Neuronal stem cell (in vitro differentiated cells): ENCODE measurements around the gene PILRB.
"Not testable (repeated sequence)": the region's sequence is repeated elsewhere in the genome, so short reads cannot be mapped to it uniquely, and the experiment has no call there.

Source experiments
- DNase-seq: peaks from one replicate; pipeline ENCODE4 v3.0.0-alpha.2; 2013; ENCODE audit warnings: low spot score
- H2AFZ ChIP-seq: one replicate; pipeline ENCODE4 v1.6.1; 2013; ENCODE audit warnings: mild to moderate bottlenecking, low read length, inconsistent platforms
- H2AK5ac ChIP-seq: 2 replicates; pipeline ENCODE4 v1.6.1; 2013; ENCODE audit warnings: low read depth, mild to moderate bottlenecking, inconsistent platforms, low read length, moderate library complexity, mixed read lengths
- H2BK120ac ChIP-seq: 2 replicates; pipeline ENCODE4 v1.6.1; 2013; ENCODE audit warnings: low read depth, mild to moderate bottlenecking, inconsistent platforms, low read length, moderate library complexity, mixed read lengths
- H2BK12ac ChIP-seq: one replicate; pipeline ENCODE4 v1.6.1; 2013; ENCODE audit warnings: low read length, inconsistent platforms
- H2BK15ac ChIP-seq: 2 replicates; pipeline ENCODE4 v1.6.1; 2013; ENCODE audit warnings: mild to moderate bottlenecking, low read length, inconsistent platforms, mixed read lengths
- H2BK5ac ChIP-seq: one replicate; pipeline ENCODE4 v1.6.1; 2013; ENCODE audit warnings: inconsistent platforms, mild to moderate bottlenecking, low read length, moderate library complexity
- H3K14ac ChIP-seq: one replicate; pipeline ENCODE4 v1.6.1; 2013; ENCODE audit warnings: low read length, inconsistent platforms
- H3K18ac ChIP-seq: 2 replicates; pipeline ENCODE4 v1.6.1; 2013; ENCODE audit warnings: low read length, inconsistent platforms
- H3K23ac ChIP-seq: 2 replicates; pipeline ENCODE4 v1.6.1; 2013; ENCODE audit warnings: low read depth, mild to moderate bottlenecking, mixed read lengths, low read length, inconsistent platforms; ENCODE audit not compliant: poor library complexity
- H3K27ac ChIP-seq: replicated peaks from 3 replicates; pipeline ENCODE4 v1.5.1; 2013; ENCODE audit warnings: low read length, inconsistent platforms
- H3K27me3 ChIP-seq, 3 experiments: 2 replicates each; pipeline ENCODE4 v1.6.1; 2013; ENCODE audit warnings: low read length in 3 of 3, mild to moderate bottlenecking in 2 of 3, inconsistent platforms in 1 of 3, low read depth in 1 of 3, mixed read lengths in 1 of 3, moderate library complexity in 1 of 3; ENCODE audit not compliant: control insufficient read depth in 3 of 3, insufficient read depth in 3 of 3
- H3K36me3 ChIP-seq, 2 donors: replicated peaks in 1 of 2; 2 replicates each; pipeline ENCODE4 v1.6.1; 2013; ENCODE audit warnings: low read length in 2 of 2; ENCODE audit not compliant: control insufficient read depth in 2 of 2, insufficient read depth in 2 of 2
- H3K4ac ChIP-seq: 2 replicates; pipeline ENCODE4 v1.6.1; 2013; ENCODE audit warnings: inconsistent platforms, mild to moderate bottlenecking, low read length, moderate library complexity
- H3K4me1 ChIP-seq, 2 donors: 1 replicate in 1 of 2; 2 replicates in 1 of 2; pipeline ENCODE4 v1.6.1; 2013; ENCODE audit warnings: low read length in 2 of 2, low read depth in 1 of 2; ENCODE audit not compliant: control insufficient read depth in 2 of 2, insufficient read depth in 1 of 2
- H3K4me2 ChIP-seq: one replicate; pipeline ENCODE4 v1.6.1; 2013; ENCODE audit warnings: mild to moderate bottlenecking, low read length, inconsistent platforms; ENCODE audit not compliant: insufficient read depth, poor library complexity, severe bottlenecking
- H3K4me3 ChIP-seq, 2 donors: 2 replicates each; pipeline ENCODE4 v1.5.1; 2013; ENCODE audit warnings: low read length in 2 of 2, mild to moderate bottlenecking in 2 of 2, inconsistent platforms in 1 of 2, moderate library complexity in 1 of 2
- H3K79me1 ChIP-seq: one replicate; pipeline ENCODE4 v1.6.1; 2013; ENCODE audit warnings: low read depth, mild to moderate bottlenecking, inconsistent platforms, low read length, moderate library complexity
- H3K9ac ChIP-seq: one replicate; pipeline ENCODE4 v1.6.1; 2013; ENCODE audit warnings: mild to moderate bottlenecking, low read depth, low read length, inconsistent platforms; ENCODE audit not compliant: poor library complexity
- H3K9me3 ChIP-seq, 2 donors: replicated peaks in 1 of 2; 2 replicates each; pipeline versions ENCODE3 to v1.6.1; 2013; ENCODE audit warnings: low read length in 2 of 2, mild to moderate bottlenecking in 2 of 2, inconsistent platforms in 1 of 2, low read depth in 1 of 2, mixed read lengths in 1 of 2, moderate library complexity in 1 of 2; ENCODE audit not compliant: control insufficient read depth in 2 of 2, insufficient read depth in 1 of 2
- H4K8ac ChIP-seq: one replicate; pipeline ENCODE4 v1.6.1; 2013; ENCODE audit warnings: low read depth, mild to moderate bottlenecking, inconsistent platforms, low read length, moderate library complexity
- H4K91ac ChIP-seq: one replicate; pipeline ENCODE4 v1.6.1; 2013; ENCODE audit warnings: low read length, low read depth, mild to moderate bottlenecking, inconsistent platforms; ENCODE audit not compliant: poor library complexity
- WGBS, 2 donors: extraction: QIAGEN DNeasy Blood & Tissue Kit; methylation state at CpG; one replicate each; pipeline ENCODE4 v1.1.7; 2013; ENCODE audit warnings: missing lambda C conversion rate in 2 of 2, mixed read lengths in 1 of 2; ENCODE audit not compliant: insufficient read length in 2 of 2, insufficient replicate concordance in 1 of 2; ENCODE audit errors: extremely low coverage in 2 of 2; 5-methylcytosine and 5-hydroxymethylcytosine counted together

Gene PILRB

GRCh38 chr7:100341286-100341685, 16.6 kb upstream of the PILRB start:
- not testable (repeated sequence) for H2BK120ac ChIP-seq, H3K4me3 ChIP-seq, H2BK15ac ChIP-seq, H2AFZ ChIP-seq, H3K23ac ChIP-seq, H3K27ac ChIP-seq, H2BK12ac ChIP-seq, H3K18ac ChIP-seq, H3K79me1 ChIP-seq, H2BK5ac ChIP-seq, H3K9ac ChIP-seq, H2AK5ac ChIP-seq, DNase-seq, H3K4ac ChIP-seq, H3K9me3 ChIP-seq, H3K4me2 ChIP-seq, H4K8ac ChIP-seq, H4K91ac ChIP-seq, H3K4me1 ChIP-seq, H3K14ac ChIP-seq, H3K27me3 ChIP-seq
- WGBS, 2 donors = no CpG with 5 or more reads among the region's 6 CpGs
- peaks cover 4 to 49% of the 10 kb centered on the region in 2 donors for H3K36me3 ChIP-seq

DNA sequence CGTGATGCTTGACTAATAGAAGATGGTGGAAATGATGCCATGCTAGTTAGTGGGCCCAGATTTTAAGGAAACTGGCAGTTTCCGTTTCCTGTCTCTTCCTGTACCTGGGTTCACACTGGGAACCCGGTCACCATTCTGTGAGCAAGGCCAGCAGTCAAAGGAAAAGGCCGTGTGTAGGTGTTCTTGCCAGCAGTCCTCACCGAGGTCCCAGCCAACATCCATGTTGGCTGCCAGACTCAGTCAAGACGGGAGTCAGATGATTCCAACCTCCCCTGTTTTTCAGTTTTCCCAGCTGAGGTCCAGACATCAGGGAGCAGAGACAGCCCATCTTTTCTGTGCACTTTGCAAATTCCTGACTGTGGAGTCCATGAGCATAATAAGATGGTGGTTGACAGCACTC, 15.2 kb upstream of the PILRB start:
- no peak overlapping the region for H3K4ac ChIP-seq

GRCh38 chr7:100344124-100344559, 13.8 kb upstream of the PILRB start:
- not testable (repeated sequence) for H4K91ac ChIP-seq, H3K27me3 ChIP-seq, H2BK15ac ChIP-seq, H2AFZ ChIP-seq, H3K14ac ChIP-seq, H3K9me3 ChIP-seq, H3K27ac ChIP-seq, H3K4ac ChIP-seq, H2BK5ac ChIP-seq, H3K4me1 ChIP-seq, H2AK5ac ChIP-seq, H3K79me1 ChIP-seq, H4K8ac ChIP-seq, H3K4me2 ChIP-seq, H3K23ac ChIP-seq, H2BK12ac ChIP-seq, H3K4me3 ChIP-seq, H2BK120ac ChIP-seq, H3K9ac ChIP-seq, DNase-seq, H3K18ac ChIP-seq
- no CpG with 5 or more reads among the region's 4 CpGs for WGBS, 2 donors
- peaks cover 19 to 60% of the 10 kb centered on the region in 2 donors for H3K36me3 ChIP-seq

More for the DNA sequence above, 15.2 kb upstream of the PILRB start:
- H3K9ac ChIP-seq = no peak overlapping the region
- H3K4me3 ChIP-seq = no peak overlapping the region
- H3K4me2 ChIP-seq = no peak overlapping the region
- no peak overlapping the region for H2AK5ac ChIP-seq
- peaks cover 0 to 9% of the 10 kb centered on the region in 2 donors for H3K4me1 ChIP-seq
- no peak overlapping the region for H2BK120ac ChIP-seq
- no peak for DNase-seq
- WGBS, 2 donors = no CpG with 5 or more reads among the region's 6 CpGs
- H2AFZ ChIP-seq = no peak overlapping the region
- no peak overlapping the region for H3K14ac ChIP-seq
- H3K27me3 ChIP-seq = no peaks in the 10 kb centered on the region
- H2BK5ac ChIP-seq = no peak overlapping the region
- peaks cover 2% of the 10 kb centered on the region for H3K79me1 ChIP-seq
- H3K27ac ChIP-seq = no peak overlapping the region
- no peak overlapping the region for H3K23ac ChIP-seq
- H3K36me3 ChIP-seq = peaks cover 17 to 59% of the 10 kb centered on the region in 2 donors
- no peaks in the 10 kb centered on the region for H3K9me3 ChIP-seq
- H2BK15ac ChIP-seq = no peak overlapping the region
- no peak overlapping the region for H3K18ac ChIP-seq
- no peak overlapping the region for H4K91ac ChIP-seq
- no peak overlapping the region for H2BK12ac ChIP-seq
- no peak overlapping the region for H4K8ac ChIP-seq

- H3K27me3 ChIP-seq, H3K79me1 ChIP-seq, H2BK15ac ChIP-seq, H2BK5ac ChIP-seq, H3K14ac ChIP-seq, H2AK5ac ChIP-seq, H3K9ac ChIP-seq, H3K9me3 ChIP-seq, H3K4me2 ChIP-seq, H3K23ac ChIP-seq, H2BK120ac ChIP-seq, H3K4me3 ChIP-seq, H3K18ac ChIP-seq, H2BK12ac ChIP-seq, H3K4ac ChIP-seq, H2AFZ ChIP-seq, H3K4me1 ChIP-seq, H4K91ac ChIP-seq, H4K8ac ChIP-seq: not testable (repeated sequence)
- Histone ChIP-seq H3K36me3 (peaks cover 23 to 61% of the 10 kb centered on the region in 2 donors), H3K27ac (peak overlapping the region; percentile 35)
- no CpG with 5 or more reads among the region's 13 CpGs for WGBS, 2 donors
- DNase-seq = peak; percentile 8
These were observed 13.2 kb upstream of the PILRB start for GRCh38 chr7:100344560-100345287.
